Brain pericyte (primary cell): ENCODE measurements around the gene OR2T10.
"Not testable (repeated sequence)": the region's sequence is repeated elsewhere in the genome, so short reads cannot be mapped to it uniquely, and the experiment has no call there.

Experiments
- DNase-seq: peaks from one replicate; pipeline ENCODE4 v3.0.0-alpha.2; 2012; ENCODE audit warnings: low read depth, low spot score

Gene OR2T10

DNA sequence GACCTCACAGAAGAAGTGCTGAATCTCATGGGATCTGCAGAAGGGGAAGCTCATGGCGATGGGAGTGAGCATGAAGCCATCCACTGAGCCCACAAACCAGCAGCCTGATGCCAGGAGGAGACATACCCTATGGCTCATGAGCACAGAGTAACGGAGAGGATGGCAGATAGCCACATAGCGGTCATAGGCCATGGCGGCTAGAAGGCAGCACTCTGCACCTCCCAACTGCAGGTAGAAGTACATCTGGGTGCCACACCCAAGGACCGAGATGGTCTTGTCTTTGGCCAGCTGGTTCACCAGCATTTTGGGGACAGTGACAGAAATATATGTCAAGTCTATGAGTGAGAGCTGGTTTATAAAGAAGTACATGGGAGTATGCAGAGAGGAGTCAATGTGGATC is 4.3 kb downstream of the OR2T10 start:
- no peak for DNase-seq

DNA sequence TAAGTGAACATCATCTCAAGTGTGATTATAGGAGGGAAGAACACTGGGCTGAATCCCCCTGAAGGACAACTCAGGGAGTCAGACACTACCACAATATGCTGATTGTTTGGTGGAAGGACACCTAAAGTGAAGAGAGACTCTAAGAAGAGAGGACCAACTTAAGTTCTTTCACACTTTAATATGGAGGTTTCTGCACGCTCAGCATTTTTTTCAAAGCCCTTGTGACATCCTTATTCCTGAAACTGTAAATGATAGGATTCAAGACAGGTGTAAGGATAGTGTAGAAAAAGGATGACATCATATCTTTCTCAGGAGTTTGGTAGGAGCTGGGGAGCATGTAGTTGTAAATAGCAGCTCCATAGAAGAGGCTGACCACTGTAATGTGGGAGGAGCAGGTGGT is 4.8 kb downstream of the OR2T10 start:
- DNase-seq = no peak

DNA sequence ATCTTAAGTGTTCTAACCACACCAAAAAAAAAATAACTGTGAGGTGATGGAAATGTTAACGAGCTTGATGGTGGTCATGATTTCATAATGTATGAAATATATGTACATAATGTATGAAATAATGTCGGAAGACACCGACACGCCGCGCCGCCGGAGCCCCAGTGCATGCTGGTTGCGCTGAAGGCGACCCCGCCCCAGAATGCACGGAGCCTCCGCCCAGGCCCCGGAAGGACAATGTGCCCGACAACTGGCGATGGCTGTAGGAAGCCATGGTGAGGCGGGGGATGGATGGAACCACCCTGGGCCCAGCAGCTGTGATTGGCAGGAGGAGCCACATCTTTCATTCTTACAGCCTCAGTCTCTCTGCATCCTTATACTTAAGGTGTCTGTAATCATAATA is 7.4 kb downstream of the OR2T10 start:
- DNase-seq = no peak

DNA sequence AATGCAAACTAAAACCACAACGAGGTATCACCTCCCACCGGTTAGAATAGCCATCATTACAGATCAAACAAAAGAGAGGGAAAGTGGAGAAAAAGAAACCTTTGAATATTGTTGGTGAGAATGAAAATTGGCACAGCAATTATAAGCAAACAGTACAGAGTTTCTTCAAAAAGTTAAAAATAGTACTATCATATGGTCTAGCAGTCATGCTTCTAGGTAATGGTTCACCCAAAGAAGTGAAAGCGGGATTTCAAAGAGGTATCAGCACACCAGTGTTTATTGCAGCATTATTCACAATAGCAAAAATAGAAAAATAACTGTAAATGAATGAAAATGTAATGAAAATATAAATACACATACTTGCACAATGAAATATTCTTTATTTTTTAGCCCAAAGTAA is 8.2 kb downstream of the OR2T10 start:
- DNase-seq = no peak

DNA sequence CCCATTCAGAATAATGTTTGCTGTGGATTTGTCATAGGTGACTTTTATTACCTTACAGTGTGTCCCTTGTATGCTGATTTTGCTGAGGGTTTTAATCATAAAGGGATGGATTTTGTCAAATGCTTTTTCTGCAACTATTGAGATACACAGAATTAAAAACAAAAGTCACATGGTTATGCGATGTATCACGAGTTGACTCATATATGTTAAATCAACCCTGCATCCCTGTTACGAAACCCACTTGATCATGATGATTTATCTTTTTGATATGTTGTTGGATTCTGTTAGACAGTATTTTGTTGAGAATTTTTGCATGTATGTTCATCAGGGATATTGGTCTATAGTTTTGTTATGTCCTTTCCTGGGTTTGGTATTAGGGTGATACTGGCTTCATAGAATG is 12.2 kb downstream of the OR2T10 start:
- no peak for DNase-seq

DNA sequence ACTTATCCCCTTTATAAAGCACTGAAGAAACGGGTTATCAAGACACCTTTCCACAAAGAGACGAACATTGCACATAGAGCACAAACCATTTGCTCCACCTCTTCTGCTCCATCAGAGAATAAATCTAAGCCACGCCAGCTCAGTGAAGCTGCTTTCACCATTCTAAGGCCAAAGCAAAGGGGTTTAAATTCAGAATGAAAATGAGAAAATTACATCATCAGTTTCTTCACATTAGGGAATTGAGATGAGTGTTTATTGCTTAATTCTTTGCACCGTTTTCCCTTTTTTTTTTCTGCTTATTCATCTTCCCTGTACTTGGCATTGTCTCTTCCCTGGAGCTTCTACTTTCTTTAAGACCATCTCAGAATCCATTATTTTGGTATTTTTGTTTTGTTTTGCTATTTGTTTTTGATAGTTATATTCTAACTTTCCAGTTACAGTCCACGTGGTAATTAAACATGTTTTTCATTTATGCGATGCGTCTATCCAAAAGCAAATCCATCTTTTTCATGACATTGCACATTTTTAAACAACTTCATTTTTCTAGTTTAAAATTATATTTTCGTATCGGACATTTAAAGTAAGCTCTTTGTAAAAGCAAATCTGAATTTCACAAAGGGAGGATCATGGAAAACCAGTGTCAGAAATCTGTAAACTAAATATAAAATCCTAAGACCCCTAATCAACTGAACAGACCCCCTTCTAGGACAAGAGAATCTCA is 21.1 kb downstream of the OR2T10 start:
- no peak for DNase-seq

DNA sequence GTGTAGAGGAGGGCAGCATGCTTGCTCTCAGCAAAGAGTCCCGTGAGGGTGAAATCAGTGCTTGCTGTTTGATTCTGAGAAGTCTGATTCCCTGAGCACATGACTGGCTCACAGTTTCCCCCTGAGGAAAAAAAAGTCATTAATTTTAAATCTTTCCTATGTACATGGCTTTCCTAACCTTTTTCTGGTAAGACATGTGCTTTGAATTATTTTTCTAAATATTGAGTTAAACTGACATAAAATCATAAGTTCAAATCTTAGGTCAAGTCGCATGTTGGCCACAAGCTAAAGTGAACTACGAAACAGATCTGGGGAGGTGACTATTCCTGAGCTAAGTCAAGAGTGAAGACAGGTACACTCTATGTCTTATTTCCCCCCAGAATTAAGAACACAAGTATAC is 22.8 kb downstream of the OR2T10 start, which contains the start of gene OR2T34:
Gene OR2T34 (minus strand): TSS at position 101 of the 400 bp plus-strand sequence. CDS start 0 bp downstream, at position 101.
- not testable (repeated sequence) for DNase-seq

DNA sequence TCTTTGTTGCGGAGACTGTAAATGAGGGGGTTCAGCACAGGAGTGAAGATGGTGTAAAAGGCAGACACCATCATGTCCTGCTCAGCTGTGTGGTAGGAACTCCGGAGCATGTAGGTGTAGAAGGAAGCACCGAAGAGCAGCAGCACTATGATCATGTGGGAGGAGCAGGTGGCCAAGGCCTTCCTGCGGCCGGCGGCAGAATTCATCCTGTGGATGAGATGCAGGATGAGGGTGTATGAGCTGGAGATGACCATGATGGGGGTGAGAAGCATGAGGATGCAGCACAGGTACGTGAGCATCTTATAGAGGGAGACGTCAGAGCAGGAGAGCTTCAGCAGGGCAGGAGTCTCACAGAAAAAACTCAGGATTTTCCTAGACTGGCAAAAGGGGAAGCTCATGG is 23.6 kb downstream of the OR2T10 start:
- DNase-seq = not testable (repeated sequence)

DNA sequence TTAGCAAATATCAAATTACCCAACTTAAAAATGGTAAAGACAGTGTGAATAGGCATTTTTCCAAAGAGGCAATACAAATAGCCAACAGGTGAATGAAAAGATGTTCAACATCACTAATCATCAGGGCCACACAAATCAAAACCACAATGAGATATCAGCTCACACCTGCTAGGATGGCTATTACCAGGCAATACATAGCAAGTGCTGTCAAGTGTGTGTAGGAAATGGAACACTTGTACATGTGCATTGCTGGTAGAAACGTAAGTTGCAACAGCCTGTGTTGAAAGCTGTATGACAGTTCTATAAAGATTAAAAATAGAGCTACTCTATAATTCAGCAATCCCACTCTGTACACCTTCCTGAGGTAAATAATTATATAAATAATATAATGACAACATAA is 25.5 kb downstream of the OR2T10 start:
- DNase-seq = not testable (repeated sequence)

DNA sequence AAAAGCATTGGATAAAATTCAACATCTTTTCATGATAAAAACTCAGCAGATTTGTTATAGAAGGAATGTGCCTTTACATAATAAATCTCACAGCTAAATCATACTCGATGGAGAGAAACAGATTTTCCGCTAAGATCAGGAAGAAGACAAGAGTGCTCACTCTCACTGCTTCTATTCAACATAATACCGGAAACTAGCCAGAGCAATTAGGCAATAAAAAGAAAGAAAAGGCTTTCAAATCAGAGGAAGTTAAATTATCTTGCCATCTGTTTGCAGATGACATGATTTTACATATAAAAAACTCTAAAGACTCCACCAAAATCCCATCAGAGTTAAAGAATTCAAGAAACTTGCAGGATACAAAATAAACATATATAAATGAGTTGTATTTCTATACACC is 26.7 kb downstream of the OR2T10 start:
- not testable (repeated sequence) for DNase-seq

DNA sequence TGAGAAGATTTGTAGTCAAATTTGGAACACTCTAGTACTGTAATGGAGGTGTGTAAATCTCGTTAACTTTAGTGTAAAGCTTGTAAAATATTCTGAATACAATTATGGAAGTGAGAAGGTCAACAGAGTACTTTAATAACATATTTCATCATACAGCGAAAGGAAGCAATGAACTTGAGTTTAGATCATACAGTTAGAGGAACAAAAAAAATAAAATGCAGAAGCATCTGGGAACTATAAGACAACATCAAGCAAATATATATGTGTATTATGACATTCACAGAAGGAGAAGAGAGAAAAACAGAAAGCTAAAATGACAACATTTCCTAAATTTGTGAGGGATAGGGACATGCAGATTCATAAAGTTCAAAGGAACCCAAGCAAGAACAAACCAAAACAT is 28.5 kb downstream of the OR2T10 start:
- not testable (repeated sequence) for DNase-seq

DNA sequence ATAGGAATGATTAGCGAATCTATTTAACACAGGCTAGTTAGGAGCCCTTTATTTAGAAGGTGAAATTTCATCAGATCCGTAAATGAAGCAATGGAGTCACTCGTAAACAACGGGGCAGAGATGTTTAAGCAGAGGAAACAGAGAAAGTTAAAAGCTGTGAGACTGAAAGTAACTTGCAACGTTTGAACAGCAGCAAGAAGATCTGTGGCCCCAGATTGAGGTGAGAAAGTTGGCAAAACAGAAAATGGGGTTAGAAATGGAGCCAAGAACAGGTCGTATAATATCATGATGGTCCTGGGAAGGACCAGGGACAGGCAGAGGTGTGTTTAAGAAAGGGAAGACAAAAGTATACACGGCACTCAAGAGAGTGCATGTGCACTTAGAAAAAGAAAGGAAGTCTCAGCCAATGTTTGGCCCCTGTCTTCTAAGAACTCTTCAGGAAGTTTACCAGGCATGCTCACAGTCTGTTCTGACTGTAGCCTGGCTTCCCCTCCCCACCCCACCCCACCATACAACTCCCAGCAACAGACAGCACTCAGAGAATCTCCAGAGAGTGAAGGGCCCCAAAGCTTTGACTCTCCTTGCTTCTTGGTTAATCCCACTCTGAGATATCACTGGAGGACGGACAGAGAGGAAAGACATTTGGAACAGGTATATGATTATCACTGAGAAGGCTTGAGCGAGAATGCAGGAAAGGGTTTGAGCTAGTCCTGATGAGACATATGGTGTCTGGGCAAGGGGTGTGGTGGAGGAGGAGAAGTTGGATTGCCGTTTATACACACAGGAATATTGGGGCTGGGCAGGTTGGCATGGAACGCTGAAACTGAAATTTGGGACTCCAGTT is 31.7 kb downstream of the OR2T10 start:
- not testable (repeated sequence) for DNase-seq

DNA sequence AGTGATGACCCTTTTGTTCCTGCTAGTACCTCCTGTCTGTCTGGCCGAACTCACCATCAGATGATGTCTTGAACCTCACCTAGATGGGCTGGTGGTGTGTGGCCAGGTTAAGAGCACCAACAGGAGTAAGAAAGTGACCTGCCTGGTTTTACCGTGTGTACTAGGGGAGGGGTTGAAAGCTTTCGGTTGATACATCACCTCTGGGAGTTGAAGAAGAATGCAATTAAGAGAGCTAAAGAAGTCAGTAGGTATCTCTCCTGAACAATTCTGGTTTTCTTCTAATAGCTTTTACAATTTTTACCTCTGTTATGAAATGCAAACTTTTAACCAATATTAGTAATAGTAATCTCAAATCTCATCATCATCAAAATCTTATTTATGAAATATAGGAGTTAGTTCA is 34.8 kb downstream of the OR2T10 start, which contains the start of gene OR2T29:
Gene OR2T29 (minus strand): TSS at position 101 of the 400 bp plus-strand sequence. CDS start 3,281 bp downstream, outside the sequence.
- DNase-seq = not testable (repeated sequence)

DNA sequence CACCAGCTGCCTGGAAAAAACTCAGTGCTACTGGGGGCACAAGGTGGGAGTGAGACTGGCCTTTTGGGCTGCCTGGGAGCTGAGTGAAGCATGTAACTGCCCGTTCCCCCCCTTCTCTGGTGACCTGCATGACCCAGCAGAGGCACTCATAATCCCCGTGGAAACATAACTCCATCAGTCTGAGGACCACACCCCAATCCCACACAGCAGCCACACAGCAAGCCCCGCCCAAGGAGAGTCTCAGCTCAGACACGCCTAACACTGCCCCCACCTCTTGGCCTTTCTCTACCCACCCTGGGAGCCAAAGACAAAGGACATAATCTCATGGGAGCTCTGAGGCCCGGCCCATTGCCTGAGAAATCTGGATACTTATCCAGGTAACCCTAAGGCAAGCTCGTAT is 46.5 kb downstream of the OR2T10 start:
- DNase-seq = not testable (repeated sequence)

DNA sequence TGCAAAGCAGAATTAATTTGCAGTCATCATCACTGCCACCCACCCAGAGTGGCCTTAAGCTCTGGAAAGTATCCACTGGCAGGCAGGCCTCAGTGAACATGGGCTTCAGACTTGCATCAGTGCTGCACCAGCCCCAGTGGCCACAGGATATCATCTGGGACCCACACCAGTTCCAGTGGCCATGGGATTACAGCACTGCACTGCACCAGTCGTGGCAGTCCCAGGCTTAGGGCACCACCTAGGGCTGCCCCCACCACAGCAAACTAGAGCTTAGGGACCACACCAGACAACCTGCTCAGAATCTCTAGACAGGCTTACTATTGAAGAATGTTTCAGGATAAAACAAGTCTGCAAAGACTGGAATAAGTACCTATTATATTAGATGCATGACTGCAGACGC is 50.1 kb downstream of the OR2T10 start:
- not testable (repeated sequence) for DNase-seq
